CD4-positive, alpha-beta T cell treated with Interleukin-1 beta for 1 hour (primary cell): ENCODE results near the gene BMS1.
"Not testable (repeated sequence)": the region's sequence is repeated elsewhere in the genome, so short reads cannot be mapped to it uniquely, and the experiment has no call there.

ENCODE experiments used
- DNase-seq, 2 donors: peaks; one replicate each; pipeline ENCODE4 v3.0.0-alpha.2; 2020 to 2022

BMS1 gene

GRCh38 chr10:42866115-42866995, 83.8 kb downstream of the BMS1 start:
- DNase-seq, result peak; percentile 47 to 49

DNA sequence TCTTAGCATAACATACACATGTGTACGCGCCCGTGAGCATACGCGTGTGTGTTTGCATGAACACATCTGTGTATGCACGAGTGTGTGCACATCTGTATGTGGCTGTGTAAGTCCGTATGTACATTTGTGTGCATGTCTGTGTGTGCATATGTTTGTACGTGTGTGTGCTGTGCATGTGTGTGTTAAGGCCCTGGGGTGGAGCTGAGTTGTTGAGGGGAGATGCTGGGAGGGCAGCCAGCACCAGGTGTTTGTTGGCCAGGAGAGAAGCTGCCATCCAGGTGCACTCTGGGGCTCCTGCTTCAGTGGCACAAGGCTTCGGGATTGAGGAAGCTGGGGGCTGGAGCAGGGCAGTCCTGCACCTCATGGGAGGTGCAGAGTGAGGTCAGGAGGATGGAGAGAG, 85.0 kb downstream of the BMS1 start:
- DNase-seq, result no peak

DNA sequence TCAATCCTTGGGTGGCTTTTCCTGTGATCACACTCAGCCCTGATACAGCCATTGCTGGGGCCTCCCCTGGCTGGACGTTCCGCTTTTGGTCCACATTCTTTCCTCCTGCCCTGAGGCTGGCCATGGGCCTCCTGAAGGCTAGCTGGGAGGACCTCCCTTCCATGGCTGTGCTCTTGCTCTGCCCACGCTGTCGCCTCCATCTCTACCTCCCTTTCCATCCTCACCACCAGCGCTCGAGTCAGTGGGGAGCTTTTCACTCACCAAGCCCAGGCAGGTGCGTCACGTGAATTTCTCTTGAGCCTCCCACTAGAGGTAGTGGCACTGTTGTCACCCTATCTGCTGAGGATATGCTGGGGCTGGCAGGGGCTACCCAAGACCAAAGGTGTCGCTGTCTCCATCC, 85.9 kb downstream of the BMS1 start:
- DNase-seq, result no peak

GRCh38 chr10:42869977-42870350, 87.4 kb downstream of the BMS1 start:
- no peak for DNase-seq

DNA sequence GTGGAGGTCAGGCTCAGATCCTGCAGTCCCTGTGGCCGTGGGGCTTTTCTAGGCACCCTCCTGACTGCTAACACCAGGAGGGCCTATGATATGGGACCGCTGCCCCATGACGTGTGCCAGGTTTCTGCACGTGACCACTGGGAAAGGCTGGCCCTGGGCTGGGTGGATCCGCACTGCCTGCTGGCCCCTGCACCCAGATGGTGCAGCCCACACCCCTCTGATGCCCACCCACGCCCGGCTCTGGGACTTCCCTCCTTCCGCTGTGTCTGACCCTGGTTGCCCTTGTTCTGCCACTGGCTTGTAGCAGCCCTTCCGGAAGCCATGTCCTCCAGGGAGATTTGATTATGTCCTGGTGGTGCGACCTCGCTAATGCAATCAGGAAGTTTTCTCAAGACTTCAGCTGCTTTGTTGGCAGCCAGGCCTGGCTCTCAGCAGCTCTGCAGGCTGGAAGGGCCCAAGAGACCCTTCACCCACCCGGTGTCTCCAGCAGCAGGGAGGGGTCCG, 88.6 kb downstream of the BMS1 start:
- not testable (repeated sequence) for DNase-seq

- no peak for DNase-seq
These were observed 89.2 kb downstream of the BMS1 start for GRCh38 chr10:42871823-42872222.

DNA sequence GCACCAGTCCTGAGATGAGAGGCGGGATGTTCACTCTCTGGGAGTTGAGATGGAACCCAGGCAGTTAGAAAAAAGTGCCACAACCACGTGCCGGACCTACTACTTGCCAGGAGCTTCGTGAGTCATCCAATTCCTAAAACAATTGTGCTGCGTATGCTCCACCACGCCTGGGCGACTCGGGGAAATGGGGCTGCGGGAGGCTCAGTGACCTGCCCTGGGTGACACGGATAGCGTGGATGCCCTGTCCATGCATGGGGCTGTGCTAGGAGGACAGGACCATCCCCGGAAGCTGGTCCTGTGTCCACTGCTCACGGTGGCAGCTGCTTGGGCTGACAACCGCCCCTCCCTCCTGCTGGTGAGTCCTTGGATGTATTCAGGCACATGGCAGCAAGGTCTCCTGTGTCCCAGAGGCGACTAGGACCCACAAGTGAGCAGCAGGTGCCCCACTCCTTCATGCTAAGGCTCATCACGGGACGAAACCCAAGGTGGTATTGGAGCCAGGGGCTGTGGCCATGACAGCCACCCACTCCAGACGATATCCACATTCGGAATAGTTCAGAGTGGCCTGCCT, 90.4 kb downstream of the BMS1 start:
- no peak for DNase-seq

DNA sequence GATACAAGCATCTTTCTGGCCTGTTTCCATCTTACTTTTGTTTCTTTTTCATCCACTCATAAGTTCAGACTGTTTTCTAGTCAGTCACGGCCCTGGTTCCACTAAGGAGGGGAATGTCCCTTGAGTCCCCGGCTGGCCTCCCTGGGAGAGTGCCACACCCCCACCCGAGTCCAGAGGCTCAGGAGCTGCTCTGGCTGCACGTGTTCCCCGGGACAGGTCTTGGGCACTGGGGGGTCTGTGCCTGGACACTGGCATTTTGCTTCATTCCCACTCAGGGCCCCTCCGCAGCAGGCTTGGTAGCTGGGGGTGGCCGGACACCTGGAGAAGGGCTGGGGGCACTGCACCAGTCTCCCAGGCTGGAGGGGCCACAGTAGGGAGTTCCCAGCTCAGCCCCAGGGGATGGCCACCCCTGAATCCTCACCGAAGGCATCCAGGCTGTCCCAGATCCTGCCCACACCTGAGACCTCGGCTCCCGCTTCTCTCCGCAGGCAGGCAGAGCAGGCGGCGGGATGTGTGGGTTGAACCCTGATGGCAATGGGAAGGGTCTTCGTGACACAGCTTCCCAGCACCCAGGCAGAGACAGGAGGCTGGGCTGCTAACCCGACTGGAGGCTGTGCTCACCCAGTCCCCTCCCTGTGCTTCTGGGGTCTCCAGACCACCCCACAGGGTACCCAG, 92.3 kb downstream of the BMS1 start:
- no peak for DNase-seq

GRCh38 chr10:42875388-42875755, 92.8 kb downstream of the BMS1 start:
- DNase-seq, result no peak

- DNase-seq, result no peak
These were observed 93.3 kb downstream of the BMS1 start for GRCh38 chr10:42875798-42876341.

- DNase-seq, result no peak
These were observed 93.9 kb downstream of the BMS1 start for GRCh38 chr10:42876476-42876875.

DNA sequence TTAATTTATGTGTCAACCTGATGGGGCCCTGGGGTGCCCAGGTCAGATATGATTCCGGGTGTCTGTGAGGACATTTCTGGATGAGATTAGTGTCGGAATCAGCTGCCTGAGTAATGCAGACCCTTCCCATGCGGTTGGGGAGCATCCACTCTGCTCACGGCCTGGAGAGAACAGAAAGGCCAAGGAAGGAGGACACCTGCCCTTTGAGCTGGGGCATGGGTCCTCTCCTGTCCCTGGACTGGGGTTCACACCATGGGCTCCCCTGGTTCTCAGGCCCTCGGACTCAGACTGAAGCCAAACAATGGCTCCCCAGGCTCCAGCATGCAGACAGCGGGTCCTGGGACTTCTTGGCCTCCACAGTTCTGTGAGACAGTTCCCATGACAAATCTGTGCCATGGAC, 94.3 kb downstream of the BMS1 start:
- no peak for DNase-seq

DNA sequence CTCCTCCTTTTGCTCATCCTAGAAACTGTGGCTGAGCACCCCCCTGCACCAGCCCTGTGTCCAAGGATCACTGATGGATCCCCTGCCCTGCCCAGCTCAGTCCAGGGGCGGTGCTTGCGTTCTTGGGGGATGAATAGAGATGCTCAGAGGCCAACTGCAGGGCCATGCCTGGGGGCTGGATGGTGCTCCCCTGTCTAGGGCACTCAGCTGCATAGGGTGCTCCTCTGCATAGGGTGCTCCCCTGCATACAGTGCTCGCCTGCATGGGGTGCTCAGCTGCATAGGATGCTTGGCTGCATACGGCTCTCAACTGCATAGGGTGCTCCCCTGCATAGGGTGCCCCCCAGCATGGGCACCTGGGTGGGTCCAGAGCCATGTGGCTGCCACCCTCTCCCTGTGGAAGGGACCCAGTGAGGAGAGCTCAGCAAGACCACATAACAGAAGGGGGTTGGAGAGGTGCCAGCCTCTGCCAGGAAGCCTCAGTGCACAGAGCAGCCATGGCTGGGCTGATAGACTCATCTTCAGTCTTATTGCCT, 95.0 kb downstream of the BMS1 start:
- DNase-seq, result no peak

GRCh38 chr10:42878134-42878820, 95.7 kb downstream of the BMS1 start:
- no peak for DNase-seq

GRCh38 chr10:42878821-42879195, 96.2 kb downstream of the BMS1 start:
- no peak for DNase-seq

DNA sequence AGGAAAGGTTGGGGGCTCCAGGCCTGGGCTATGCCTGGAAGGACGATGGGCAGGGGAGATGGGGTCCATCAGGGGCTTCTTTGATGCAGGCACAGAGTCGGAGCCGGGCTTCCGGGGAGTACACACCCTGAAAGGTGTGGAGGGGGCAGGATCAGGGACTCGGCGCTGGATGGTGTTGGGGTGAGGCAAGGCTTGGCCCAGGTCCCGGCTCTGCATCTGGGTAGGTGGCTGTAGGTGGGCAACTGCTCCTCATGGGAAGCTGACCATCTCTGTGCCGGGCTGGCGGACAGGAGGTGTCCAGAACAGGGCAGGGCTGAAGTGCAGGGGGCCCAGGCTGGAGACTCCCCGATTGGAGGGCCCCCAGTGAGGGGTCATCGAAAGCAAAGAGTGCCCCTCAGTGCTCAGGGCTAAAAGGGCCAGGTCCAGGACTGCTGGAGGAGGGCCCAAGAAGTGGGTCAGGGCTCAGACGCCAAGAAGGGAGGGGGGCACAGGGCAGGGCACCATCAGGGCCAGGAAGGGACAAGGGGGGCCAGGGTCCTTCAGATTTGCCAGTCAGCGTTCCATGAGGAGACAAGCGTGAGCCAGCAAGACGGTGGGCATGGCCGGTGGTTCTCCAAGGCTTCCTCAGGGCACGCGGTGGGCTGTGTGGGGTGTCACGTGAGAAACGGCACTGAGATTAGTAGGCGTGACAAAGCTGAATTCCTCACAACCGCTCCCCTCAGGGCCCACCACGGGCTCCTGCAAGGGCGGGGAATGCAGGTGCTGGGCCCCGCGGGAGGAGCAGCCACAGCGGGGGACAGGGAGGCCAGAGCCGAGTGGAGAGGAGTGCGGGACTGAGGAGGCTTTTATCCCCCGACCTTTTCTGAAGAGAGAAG, 97.0 kb downstream of the BMS1 start:
- no peak for DNase-seq

GRCh38 chr10:42880255-42880620, 97.6 kb downstream of the BMS1 start:
- no peak for DNase-seq

GRCh38 chr10:42882597-42882996, 100.0 kb downstream of the BMS1 start:
- DNase-seq, result no peak
